Spleen (tissue), 11 donors: ENCODE data around the gene DTX1. TPM values are rescaled to one million over a fixed set of nuclear protein-coding genes. Genes with fewer than 3 reads are reported as not detected.

Source experiments
- DNase-seq: peaks from one replicate; pipeline ENCODE4 v3.0.0-alpha.2; 2020
- H3K27ac ChIP-seq, 8 donors: fragments of 200-600 bp; sonication (generic) in 7 of 8; 1 replicate in 4 of 8; 2 replicates in 4 of 8; pipeline versions ENCODE4 v1.5.0 to v1.8.0; 2016 to 2021; ENCODE audit warnings: inconsistent platforms in 4 of 8, mild to moderate bottlenecking in 4 of 8, moderate library complexity in 1 of 8
- H3K27me3 ChIP-seq, 7 donors: fragments of 200-600 bp; sonication (generic) in 6 of 7; replicated peaks in 1 of 7; 1 replicate in 4 of 7; 2 replicates in 3 of 7; pipeline versions ENCODE4 v1.5.0 to v1.8.0; 2016 to 2021; ENCODE audit warnings: inconsistent platforms in 3 of 7, mild to moderate bottlenecking in 1 of 7
- H3K36me3 ChIP-seq, 6 donors: fragments of 200-600 bp; sonication (generic) in 5 of 6; 1 replicate in 4 of 6; 2 replicates in 2 of 6; pipeline versions ENCODE4 v1.5.0 to v1.8.0; 2016 to 2021; ENCODE audit warnings: inconsistent platforms in 2 of 6
- H3K4me1 ChIP-seq, 6 donors: fragments of 200-600 bp; sonication (generic) in 5 of 6; 1 replicate in 3 of 6; 2 replicates in 3 of 6; pipeline versions ENCODE4 v1.5.0 to v1.8.0; 2016 to 2021; ENCODE audit warnings: inconsistent platforms in 3 of 6
- H3K4me3 ChIP-seq, 8 donors: fragments of 200-600 bp; sonication (generic) in 7 of 8; 1 replicate in 4 of 8; 2 replicates in 4 of 8; pipeline versions ENCODE4 v1.5.0 to v1.8.0; 2016 to 2021; ENCODE audit warnings: inconsistent platforms in 4 of 8, mild to moderate bottlenecking in 4 of 8, moderate library complexity in 2 of 8
- H3K9me3 ChIP-seq, 8 donors: fragments of 200-600 bp; sonication (generic) in 7 of 8; 1 replicate in 4 of 8; 2 replicates in 4 of 8; pipeline versions ENCODE4 v1.5.0 to v1.8.0; 2016 to 2021; ENCODE audit warnings: inconsistent platforms in 4 of 8
- CTCF ChIP-seq, 11 experiments: fragments of 200-600 bp in 7 of 11; fragments of 450-650 bp in 4 of 11; sonication (generic) in 4 of 11; IDR thresholded peaks in 8 of 11; conservative IDR thresholded peaks in 3 of 11; 1 replicate in 7 of 11; 2 replicates in 4 of 11; pipeline versions ENCODE4 v1.4.0 to v1.8.0; 2016 to 2021; ENCODE audit warnings: antibody characterized with exemption in 11 of 11, inconsistent platforms in 4 of 11, mild to moderate bottlenecking in 1 of 11
- POLR2A ChIP-seq, 3 donors: fragments of 450-650 bp; IDR thresholded peaks; one replicate each; pipeline ENCODE4 v1.5.1; 2017; ENCODE audit warnings: antibody characterized with exemption in 3 of 3, mild to moderate bottlenecking in 1 of 3
- POLR2AphosphoS5 ChIP-seq, 3 donors: sonication (generic); formaldehyde crosslinking; IDR thresholded peaks; one replicate each; pipeline ENCODE4 v1.5.1; 2017; ENCODE audit warnings: antibody characterized with exemption in 3 of 3
- WGBS, 5 donors: extraction: QIAGEN DNeasy Blood & Tissue Kit in 3 of 5; methylation state at CpG; one replicate each; pipeline versions ENCODE4 v1.1.5 to v1.1.7; 2013 to 2018; 5-methylcytosine and 5-hydroxymethylcytosine counted together
- intact Hi-C: fragments of 100-400 bp; cut with DNase I; formaldehyde crosslinking; loops from one replicate; pipeline ENCODE4 v1.15.0; 2023; ENCODE audit warnings: low total_unique reads
- polyA plus RNA-seq, 3 donors: library from polyadenylated mRNA; stranded (reverse); fragments of 200-250 nt; gene quantifications; one replicate each; pipeline ENCODE4 v1.2.1, GENCODE V29; 2013
- total RNA-seq, 7 donors: library from RNA; depleted of rRNA in 3 of 7; stranded (reverse); fragments of >200 nt in 3 of 7; fragmentation: NEBNext Ultra II Directional in 4 of 7; extraction: Animal tissue kit (Norgen Biotek cat#: 25700) in 4 of 7; gene quantifications; one replicate each; pipeline versions ENCODE4 v1.1.0 to v1.2.1, GENCODE V29; 2016 to 2021
- donor health status: healthy with polysubstance abuse.
- donor health status: DM: no; HTN: no; CAD: no; lungs with moderate emphysema.
- donor health status: DM: no; HTN: no; CAD: no.
- donor health status: Bipolar disorder and iron deficiency.
- donor health status: healthy.
- donor health status: DM: no; HTN: no; CAD: no.
- donor health status: DM: yes; HTN: yes; CAD: no.

Gene DTX1
- total and polyA plus RNA-seq, 10 donors, result 53.4 to 141 (median 83.6) TPM

DNA sequence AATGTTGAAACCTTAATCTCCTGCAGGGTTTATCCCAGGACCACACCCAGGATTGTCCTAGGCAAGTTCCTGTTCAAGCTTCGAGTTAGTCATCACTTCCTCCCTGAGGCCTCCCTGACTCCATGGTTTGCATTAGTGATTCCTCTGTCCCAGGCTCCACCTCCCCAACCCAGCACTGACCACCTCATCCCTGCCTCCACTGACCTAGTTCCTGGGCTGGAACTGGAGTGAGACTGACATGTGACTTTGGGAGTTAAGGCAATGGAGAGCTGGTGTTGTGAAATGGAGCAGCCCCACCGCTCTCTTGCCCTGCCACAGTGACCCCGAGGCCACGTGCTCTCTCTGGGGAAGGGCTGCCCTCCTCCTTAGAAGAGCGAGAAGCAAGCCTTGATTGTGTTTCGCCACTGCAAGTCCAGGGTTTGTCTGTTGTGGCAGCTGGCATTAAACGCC is 15.8 kb upstream of the DTX1 start:
- WGBS, 5 donors, result 11 to 60% (median 45%) methylated on average over 5 to 7 of the region's 7 CpGs
- intact Hi-C loops, result no loop called here
- H3K36me3 ChIP-seq, result no peaks in the 10 kb centered on the region
- no peak overlapping the region for H3K4me3 ChIP-seq
- H3K27ac ChIP-seq, result peak overlapping the region in 4 of 8 donors; percentile 36 to 72 (median 62)
- TF ChIP-seq POLR2AphosphoS5 (IDR thresholded peaks at IDR 0.05) (peak in 1 of 3 donors; percentile 12), CTCF (IDR thresholded peaks at IDR 0.05 in 8 of 11, conservative IDR thresholded peaks at IDR 0.05 in 3 of 11) (no peak)
- peaks cover 0 to 20% (median 3%) of the 10 kb centered on the region in 6 donors for H3K4me1 ChIP-seq
- H3K27me3 ChIP-seq, result no peaks in the 10 kb centered on the region
- no peak for DNase-seq
- no peaks in the 10 kb centered on the region for H3K9me3 ChIP-seq

DNA sequence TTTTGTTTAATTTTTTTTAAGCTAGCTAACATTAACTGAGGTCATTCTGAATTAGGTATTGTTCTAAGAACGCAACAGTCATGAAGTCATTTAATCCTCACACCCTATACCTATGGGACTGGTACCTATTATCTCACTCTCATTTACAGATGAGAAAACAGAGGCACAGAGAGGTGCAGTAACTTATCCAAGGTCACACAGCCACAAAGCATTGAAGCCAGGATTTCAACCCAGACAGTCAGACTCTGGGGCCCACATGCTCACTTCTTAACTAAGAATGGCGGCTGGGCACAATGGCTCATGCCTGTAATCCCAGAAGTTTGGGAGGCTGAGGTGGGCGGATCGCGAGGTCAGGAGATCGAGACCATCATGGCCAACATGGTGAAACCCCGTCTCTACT is 15.0 kb upstream of the DTX1 start:
- Histone ChIP-seq H3K9me3 (no peaks in the 10 kb centered on the region), H3K4me3 (no peak overlapping the region), H3K4me1 (peaks cover 0 to 20% (median 3%) of the 10 kb centered on the region in 6 donors), H3K27me3 (no peaks in the 10 kb centered on the region), H3K36me3 (no peaks in the 10 kb centered on the region), H3K27ac (peak overlapping the region in 2 of 8 donors; percentile 68 to 72)
- TF ChIP-seq POLR2A (IDR thresholded peaks at IDR 0.05) (no peak), POLR2AphosphoS5 (IDR thresholded peaks at IDR 0.05) (no peak)
- 80 to 99% (median 88%) methylated on average over 7 of the region's 7 CpGs for WGBS, 5 donors
- DNase-seq, result no peak
- intact Hi-C loops, result no loop called here

DNA sequence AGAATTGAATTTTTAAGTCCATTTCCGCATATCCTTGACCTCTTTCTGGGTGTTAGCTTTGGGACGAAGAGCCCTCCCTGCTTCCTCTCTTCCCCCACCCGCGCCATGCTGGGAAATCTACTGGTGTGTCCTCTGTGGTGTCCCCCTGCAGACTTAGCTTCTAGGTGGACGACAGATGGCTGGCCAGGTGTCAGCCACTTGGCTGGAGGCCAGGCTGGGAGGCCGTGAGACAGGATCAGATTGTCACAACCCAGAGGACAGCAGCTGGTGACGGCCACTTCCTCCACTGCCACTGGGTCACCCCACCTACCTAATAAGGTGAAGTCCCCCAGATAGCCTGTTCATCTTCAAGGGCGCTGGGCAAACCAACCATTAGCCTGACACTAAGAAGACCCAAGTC is 13.3 kb upstream of the DTX1 start:
- H3K4me3 ChIP-seq, result no peak overlapping the region
- no peaks in the 10 kb centered on the region for H3K9me3 ChIP-seq
- H3K27me3 ChIP-seq, result no peaks in the 10 kb centered on the region
- WGBS, 5 donors, result 64 to 74% (median 72%) methylated on average over 8 of the region's 8 CpGs
- TF ChIP-seq POLR2A (IDR thresholded peaks at IDR 0.05) (no peak), POLR2AphosphoS5 (IDR thresholded peaks at IDR 0.05) (no peak), CTCF (IDR thresholded peaks at IDR 0.05 in 8 of 11, conservative IDR thresholded peaks at IDR 0.05 in 3 of 11) (no peak)
- no peak overlapping the region for H3K27ac ChIP-seq
- no peaks in the 10 kb centered on the region for H3K36me3 ChIP-seq
- DNase-seq, result no peak
- peaks cover 0 to 20% (median 3%) of the 10 kb centered on the region in 6 donors for H3K4me1 ChIP-seq
- intact Hi-C loops, result no loop called here

- no peaks in the 10 kb centered on the region for H3K27me3 ChIP-seq
- TF ChIP-seq CTCF (IDR thresholded peaks at IDR 0.05 in 8 of 11, conservative IDR thresholded peaks at IDR 0.05 in 3 of 11), result no peak
- TF ChIP-seq POLR2AphosphoS5 (IDR thresholded peaks at IDR 0.05), result no peak
- no peak for TF ChIP-seq POLR2A (IDR thresholded peaks at IDR 0.05)
- no peak overlapping the region for H3K27ac ChIP-seq
- H3K4me3 ChIP-seq, result no peak overlapping the region
- no peak for DNase-seq
- no peaks in the 10 kb centered on the region for H3K36me3 ChIP-seq
- intact Hi-C loops, result no loop called here
- WGBS, 5 donors, result 73 to 84% (median 79%) methylated on average over 3 of the region's 3 CpGs
- H3K9me3 ChIP-seq, result no peaks in the 10 kb centered on the region
- peaks cover 6 to 31% (median 12%) of the 10 kb centered on the region in 6 donors for H3K4me1 ChIP-seq
These were observed 12.0 kb upstream of the DTX1 start for GRCh38 chr12:113044516-113044915.
